Keratinocyte (primary cell): ENCODE data around the gene CCSER1. TPM values are rescaled to one million over a fixed set of nuclear protein-coding genes. Genes with fewer than 3 reads are reported as not detected.

Experiments used
- DNase-seq: peaks from one replicate; pipeline ENCODE4 v3.0.0-alpha.2; 2011; ENCODE audit warnings: low read depth, missing footprints, low spot score
- FAIRE-seq: peaks from 2 replicates; lab custom pipeline; 2011; peaks lifted over from hg19 to GRCh38; lab: Jason Lieb, UNC
- H2AFZ ChIP-seq: 2 replicates; pipeline ENCODE4 v1.6.0; 2012; ENCODE audit warnings: low read length, control low read depth, inconsistent platforms; ENCODE audit not compliant: control insufficient read depth
- H3K27ac ChIP-seq: 2 replicates; pipeline ENCODE4 v1.5.1; 2011; ENCODE audit warnings: low read length; ENCODE audit not compliant: control insufficient read depth, insufficient read depth
- H3K27me3 ChIP-seq: 3 replicates; pipeline ENCODE4 v1.6.0; 2011; ENCODE audit warnings: low read length; ENCODE audit not compliant: control insufficient read depth, insufficient read depth; ENCODE audit errors: extremely low read depth
- H3K36me3 ChIP-seq, 2 experiments: 2 replicates in 1 of 2; 3 replicates in 1 of 2; pipeline ENCODE4 v1.5.1; 2011; ENCODE audit warnings: low read length in 2 of 2, mild to moderate bottlenecking in 1 of 2; ENCODE audit not compliant: control insufficient read depth in 2 of 2, insufficient read depth in 2 of 2; ENCODE audit errors: extremely low read depth in 1 of 2
- H3K4me1 ChIP-seq: 3 replicates; pipeline ENCODE4 v1.5.1; 2011; ENCODE audit warnings: low read length; ENCODE audit not compliant: control insufficient read depth, insufficient read depth; ENCODE audit errors: extremely low read depth
- H3K4me2 ChIP-seq: 3 replicates; pipeline ENCODE4 v1.6.0; 2011; ENCODE audit warnings: low read depth, low read length; ENCODE audit not compliant: control insufficient read depth, insufficient read depth; ENCODE audit errors: extremely low read depth
- H3K4me3 ChIP-seq, 3 experiments: fragments of 200-600 bp in 1 of 3; sonication (generic) in 1 of 3; 2 replicates in 2 of 3; 3 replicates in 1 of 3; pipeline ENCODE4 v1.5.1; 2011 to 2016; ENCODE audit warnings: low read length in 3 of 3, mild to moderate bottlenecking in 3 of 3, control low read depth in 2 of 3, inconsistent platforms in 1 of 3, low read depth in 1 of 3, mixed read lengths in 1 of 3, mixed run types in 1 of 3, moderate library complexity in 1 of 3; ENCODE audit not compliant: control insufficient read depth in 2 of 3, insufficient read depth in 2 of 3; ENCODE audit errors: extremely low read depth in 1 of 3
- H3K79me2 ChIP-seq: 2 replicates; pipeline ENCODE4 v1.6.0; 2012; ENCODE audit warnings: low read length; ENCODE audit not compliant: control insufficient read depth, insufficient read depth
- H3K9ac ChIP-seq: 3 replicates; pipeline ENCODE4 v1.6.0; 2011; ENCODE audit warnings: low read length; ENCODE audit not compliant: control insufficient read depth, insufficient read depth; ENCODE audit errors: extremely low read depth
- H3K9me1 ChIP-seq: 3 replicates; pipeline ENCODE4 v1.6.0; 2011; ENCODE audit warnings: low read length; ENCODE audit not compliant: control insufficient read depth, insufficient read depth; ENCODE audit errors: extremely low read depth
- H3K9me3 ChIP-seq: 2 replicates; pipeline ENCODE4 v1.5.1; 2012; ENCODE audit warnings: low read depth, low read length; ENCODE audit not compliant: control insufficient read depth
- H4K20me1 ChIP-seq: 3 replicates; pipeline ENCODE4 v1.6.0; 2011; ENCODE audit warnings: low read length; ENCODE audit not compliant: control insufficient read depth, insufficient read depth; ENCODE audit errors: extremely low read depth
- EZH2 ChIP-seq: IDR thresholded peaks from one replicate; pipeline ENCODE4 v1.6.1; 2012; ENCODE audit warnings: inconsistent platforms, mild to moderate bottlenecking, low read length, moderate library complexity
- dilution Hi-C: fragments of 300-500 bp; cut with MboI; formaldehyde crosslinking; loops from one replicate; pipeline ENCODE4 v1.7.0; 2020; ENCODE audit warnings: low sequenced_read_pairs; ENCODE audit not compliant: extremely low pct_ligation_motif_present
- polyA plus RNA-seq, 5 experiments: library from polyadenylated mRNA; depleted of rRNA in 3 of 5; stranded (reverse) in 3 of 5; stranded (forward) in 1 of 5; unstranded in 1 of 5; fragments of >200 nt; gene quantifications; 1 replicate in 1 of 5; 2 replicates in 3 of 5; 3 replicates in 1 of 5; pipeline versions ENCODE4 v1.2.1 to v1.2.3, GENCODE V29; 2011 to 2012; ENCODE audit warnings: missing spikeins in 2 of 5, low read depth in 1 of 5, low replicate concordance in 1 of 5
- TF ChIP-seq, protein P1 (sequence below), 3 experiments: IDR thresholded peaks in 1 of 3; conservative IDR thresholded peaks in 1 of 3; optimal IDR thresholded peaks in 1 of 3; 2 replicates in 2 of 3; 3 replicates in 1 of 3; pipeline versions ENCODE3 to v1.5.1; 2011; ENCODE audit warnings: low read length in 3 of 3, mild to moderate bottlenecking in 3 of 3, moderate library complexity in 2 of 3, control low read depth in 1 of 3, inconsistent platforms in 1 of 3; ENCODE audit not compliant: insufficient read depth in 2 of 3; ENCODE audit errors: extremely low read depth in 1 of 3

The CCSER1 gene
- polyA plus RNA-seq, 1 donor (not counting 4 experiments of a cell fraction or from before 2014, with no cell fraction given): 1.2 TPM

DNA sequence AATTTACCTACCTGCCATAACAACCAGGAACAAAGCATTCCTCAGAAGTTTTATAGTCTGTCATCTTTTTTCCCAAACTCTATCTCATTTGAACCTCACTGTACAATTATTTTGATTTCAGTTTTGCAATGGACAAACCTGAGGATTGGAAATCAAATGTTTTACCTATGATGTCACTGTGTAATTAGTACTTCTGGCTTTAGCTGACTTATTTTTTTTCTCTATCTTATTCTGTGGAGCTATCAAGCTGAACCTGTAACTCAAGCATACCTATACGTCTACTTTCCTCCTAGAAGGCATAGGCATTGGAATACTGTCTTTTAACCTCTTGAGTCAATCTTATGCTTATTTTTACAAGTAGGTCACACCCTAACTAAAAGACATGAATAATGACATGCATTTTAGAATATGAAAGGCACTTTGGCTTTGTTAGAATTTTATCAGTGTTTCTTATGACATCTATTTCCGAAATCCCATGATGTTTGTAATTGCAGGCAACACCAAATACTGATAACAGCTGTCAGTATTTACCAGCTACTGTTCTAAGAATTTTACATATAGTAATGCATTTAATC is 21.5 kb downstream of the CCSER1 start:
- H3K9ac ChIP-seq: no peak overlapping the region
- H3K27ac ChIP-seq: no peak overlapping the region
- H2AFZ ChIP-seq: no peak overlapping the region
- no peaks in the 10 kb centered on the region for H3K27me3 ChIP-seq
- no peaks in the 10 kb centered on the region for H3K79me2 ChIP-seq
- no peak for FAIRE-seq
- no peaks in the 10 kb centered on the region for H3K9me1 ChIP-seq
- H3K4me1 ChIP-seq: no peaks in the 10 kb centered on the region
- dilution Hi-C loops: no loop called here
- no peaks in the 10 kb centered on the region for H3K9me3 ChIP-seq
- H3K4me2 ChIP-seq: no peak overlapping the region
- H4K20me1 ChIP-seq: no peaks in the 10 kb centered on the region
- TF ChIP-seq, protein P1, sequence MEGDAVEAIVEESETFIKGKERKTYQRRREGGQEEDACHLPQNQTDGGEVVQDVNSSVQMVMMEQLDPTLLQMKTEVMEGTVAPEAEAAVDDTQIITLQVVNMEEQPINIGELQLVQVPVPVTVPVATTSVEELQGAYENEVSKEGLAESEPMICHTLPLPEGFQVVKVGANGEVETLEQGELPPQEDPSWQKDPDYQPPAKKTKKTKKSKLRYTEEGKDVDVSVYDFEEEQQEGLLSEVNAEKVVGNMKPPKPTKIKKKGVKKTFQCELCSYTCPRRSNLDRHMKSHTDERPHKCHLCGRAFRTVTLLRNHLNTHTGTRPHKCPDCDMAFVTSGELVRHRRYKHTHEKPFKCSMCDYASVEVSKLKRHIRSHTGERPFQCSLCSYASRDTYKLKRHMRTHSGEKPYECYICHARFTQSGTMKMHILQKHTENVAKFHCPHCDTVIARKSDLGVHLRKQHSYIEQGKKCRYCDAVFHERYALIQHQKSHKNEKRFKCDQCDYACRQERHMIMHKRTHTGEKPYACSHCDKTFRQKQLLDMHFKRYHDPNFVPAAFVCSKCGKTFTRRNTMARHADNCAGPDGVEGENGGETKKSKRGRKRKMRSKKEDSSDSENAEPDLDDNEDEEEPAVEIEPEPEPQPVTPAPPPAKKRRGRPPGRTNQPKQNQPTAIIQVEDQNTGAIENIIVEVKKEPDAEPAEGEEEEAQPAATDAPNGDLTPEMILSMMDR (optimal IDR thresholded peaks at IDR 0.05 in 1 of 3, IDR thresholded peaks at IDR 0.05 in 1 of 3, conservative IDR thresholded peaks at IDR 0.05 in 1 of 3; ENCODE audit: extremely low read depth in 1 of 3, insufficient read depth in 2 of 3, low read length in 3 of 3): no peak
- TF ChIP-seq EZH2: no peak
- no peak for DNase-seq
- no peaks in the 10 kb centered on the region for H3K36me3 ChIP-seq
- H3K4me3 ChIP-seq: no peak overlapping the region

DNA sequence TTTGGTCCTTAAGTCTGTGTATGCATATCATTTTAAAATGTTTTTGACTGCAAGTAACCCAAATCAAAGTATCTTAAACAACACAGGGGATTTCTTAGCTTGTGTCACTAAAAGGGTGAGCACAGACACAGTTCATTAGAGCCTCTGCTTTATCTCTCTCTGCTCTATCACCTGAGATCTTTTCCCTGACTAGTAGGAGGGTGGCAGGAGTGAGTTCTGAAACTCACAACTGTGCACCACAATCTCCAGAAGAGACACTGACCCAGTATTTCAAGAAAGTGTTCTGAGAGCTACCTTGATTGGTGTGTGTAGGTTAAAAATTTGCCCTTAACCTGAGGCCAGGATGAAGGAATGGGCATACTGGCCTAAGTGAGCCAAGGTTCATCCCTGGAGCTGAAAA is 24.8 kb downstream of the CCSER1 start:
- H3K9me1 ChIP-seq: no peaks in the 10 kb centered on the region
- no peak overlapping the region for H3K9ac ChIP-seq
- no peaks in the 10 kb centered on the region for H3K9me3 ChIP-seq
- no peaks in the 10 kb centered on the region for H3K4me1 ChIP-seq
- no peak for TF ChIP-seq EZH2
- TF ChIP-seq, protein P1 (optimal IDR thresholded peaks at IDR 0.05 in 1 of 3, IDR thresholded peaks at IDR 0.05 in 1 of 3, conservative IDR thresholded peaks at IDR 0.05 in 1 of 3; ENCODE audit: extremely low read depth in 1 of 3, insufficient read depth in 2 of 3, low read length in 3 of 3): no peak
- no peaks in the 10 kb centered on the region for H3K36me3 ChIP-seq
- no peak overlapping the region for H3K27ac ChIP-seq
- no peaks in the 10 kb centered on the region for H3K27me3 ChIP-seq
- no peaks in the 10 kb centered on the region for H4K20me1 ChIP-seq
- no peak overlapping the region for H3K4me3 ChIP-seq
- DNase-seq: no peak
- no peak for FAIRE-seq
- no peak overlapping the region for H2AFZ ChIP-seq
- no peaks in the 10 kb centered on the region for H3K79me2 ChIP-seq
- dilution Hi-C loops: no loop called here
- no peak overlapping the region for H3K4me2 ChIP-seq
